ENCODE results near the gene CRCP. TPM values are rescaled to one million over a fixed set of nuclear protein-coding genes. Genes with fewer than 3 reads are reported as not detected.

The CRCP gene
- total and polyA plus RNA-seq, 8 donors = 15.7 to 99.5 (median 28.2) TPM

- intact Hi-C loops (cut with DNase I; ENCODE audit: low total_unique reads) = no loop called here
- H3K27me3 ChIP-seq = no peaks in the 10 kb centered on the region
- WGBS, 5 donors = 73 to 100% (median 88%) methylated on average over 1 of the region's 1 CpG
Observed at GRCh38 chr7:66163186-66163610, 48.6 kb downstream of the CRCP start.

GRCh38 chr7:66164356-66164755, 49.7 kb downstream of the CRCP start:
- Histone ChIP-seq H3K36me3 (peaks cover 0 to 6% (median 0%) of the 10 kb centered on the region in 4 donors), H3K27me3 (no peaks in the 10 kb centered on the region), H3K9me3 (no peaks in the 10 kb centered on the region), H3K4me3 (no peak overlapping the region), H3K27ac (no peak overlapping the region), H3K4me1 (peaks cover 0 to 9% (median 5%) of the 10 kb centered on the region in 4 donors)
- WGBS, 5 donors = 72 to 86% (median 79%) methylated on average over 7 of the region's 7 CpGs
- DNase-seq = no peak
- TF ChIP-seq POLR2AphosphoS5 (IDR thresholded peaks at IDR 0.05) (no peak), CTCF (IDR thresholded peaks at IDR 0.05) (no peak), POLR2A (IDR thresholded peaks at IDR 0.05) (no peak), EP300 (IDR thresholded peaks at IDR 0.05) (no peak)
- intact Hi-C loops (cut with DNase I; ENCODE audit: low total_unique reads) = no loop called here

More at GRCh38 chr7:66163186-66163610, 48.6 kb downstream of the CRCP start:
- Histone ChIP-seq H3K4me3 (no peak overlapping the region), H3K36me3 (peaks cover 4 to 18% (median 7%) of the 10 kb centered on the region in 4 donors), H3K9me3 (no peaks in the 10 kb centered on the region), H3K27ac (no peak overlapping the region), H3K4me1 (peaks cover 0 to 9% (median 5%) of the 10 kb centered on the region in 4 donors)
- TF ChIP-seq CTCF (IDR thresholded peaks at IDR 0.05) = no peak
- TF ChIP-seq POLR2A (IDR thresholded peaks at IDR 0.05) = no peak
- no peak for TF ChIP-seq EP300 (IDR thresholded peaks at IDR 0.05)
- TF ChIP-seq POLR2AphosphoS5 (IDR thresholded peaks at IDR 0.05) = no peak
- DNase-seq = no peak

- no peak overlapping the region for H3K4me3 ChIP-seq
- 51 to 65% (median 56%) methylated on average over 7 of the region's 7 CpGs for WGBS, 5 donors
- no peaks in the 10 kb centered on the region for H3K27me3 ChIP-seq
- H3K4me1 ChIP-seq = peaks cover 0 to 16% (median 7%) of the 10 kb centered on the region in 4 donors
- H3K27ac ChIP-seq = no peak overlapping the region
- intact Hi-C loops (cut with DNase I; ENCODE audit: low total_unique reads) = no loop called here
- no peak for TF ChIP-seq POLR2AphosphoS5 (IDR thresholded peaks at IDR 0.05)
- TF ChIP-seq POLR2A (IDR thresholded peaks at IDR 0.05) = no peak
- no peak for TF ChIP-seq EP300 (IDR thresholded peaks at IDR 0.05)
- no peak for TF ChIP-seq CTCF (IDR thresholded peaks at IDR 0.05)
- H3K36me3 ChIP-seq = no peaks in the 10 kb centered on the region
- no peaks in the 10 kb centered on the region for H3K9me3 ChIP-seq
- peak in 1 of 2 donors; percentile 63 for DNase-seq
Observed at GRCh38 chr7:66167773-66168387, 53.2 kb downstream of the CRCP start.

GRCh38 chr7:66169616-66170015, 55.0 kb downstream of the CRCP start:
- intact Hi-C loops (cut with DNase I; ENCODE audit: low total_unique reads) = no loop called here
- H3K4me3 ChIP-seq = no peak overlapping the region
- no peaks in the 10 kb centered on the region for H3K36me3 ChIP-seq
- H3K27ac ChIP-seq = no peak overlapping the region
- WGBS, 5 donors = 83 to 98% (median 93%) methylated on average over 2 of the region's 2 CpGs
- H3K27me3 ChIP-seq = no peaks in the 10 kb centered on the region
- no peak for DNase-seq
- TF ChIP-seq POLR2A (IDR thresholded peaks at IDR 0.05) = no peak
- TF ChIP-seq CTCF (IDR thresholded peaks at IDR 0.05) = no peak
- TF ChIP-seq POLR2AphosphoS5 (IDR thresholded peaks at IDR 0.05) = no peak
- TF ChIP-seq EP300 (IDR thresholded peaks at IDR 0.05) = no peak
- H3K4me1 ChIP-seq = peaks cover 0 to 16% (median 7%) of the 10 kb centered on the region in 4 donors
- no peaks in the 10 kb centered on the region for H3K9me3 ChIP-seq

Data from stomach (tissue), 9 donors.